Osteoblast (primary cell): ENCODE results near the gene FAM20C. TPM values are rescaled to one million over a fixed set of nuclear protein-coding genes. Genes with fewer than 3 reads are reported as not detected.
A peak's percentile ranks its signal among the peaks of the same experiment; 100 is the strongest.

Source experiments
- DNase-seq: peaks from one replicate; pipeline ENCODE4 v3.0.0; 2011; ENCODE audit warnings: low spot score, mixed read lengths; ENCODE audit not compliant: insufficient read length; ENCODE audit errors: missing footprints
- H2AFZ ChIP-seq: 2 replicates; pipeline ENCODE4 v1.6.0; 2011; ENCODE audit warnings: mild to moderate bottlenecking, low read length
- H3K27ac ChIP-seq: 2 replicates; pipeline ENCODE4 v1.5.1; 2011; ENCODE audit warnings: mild to moderate bottlenecking, low read depth, low read length, moderate library complexity
- H3K27me3 ChIP-seq: 2 replicates; pipeline ENCODE4 v1.6.0; 2012; ENCODE audit warnings: mild to moderate bottlenecking, control low read depth, inconsistent platforms, low read length, moderate library complexity; ENCODE audit not compliant: insufficient read depth
- H3K36me3 ChIP-seq: 2 replicates; pipeline ENCODE4 v1.5.1; 2011; ENCODE audit warnings: mild to moderate bottlenecking, low read length, control low read depth, moderate library complexity; ENCODE audit not compliant: insufficient read depth
- H3K4me1 ChIP-seq: 2 replicates; pipeline ENCODE4 v1.5.1; 2011; ENCODE audit warnings: mild to moderate bottlenecking, low read length, control low read depth, moderate library complexity; ENCODE audit not compliant: insufficient read depth
- H3K4me2 ChIP-seq: 2 replicates; pipeline ENCODE4 v1.6.0; 2011; ENCODE audit warnings: mild to moderate bottlenecking, low read length; ENCODE audit not compliant: insufficient read depth
- H3K4me3 ChIP-seq: fragments of 200-600 bp; sonication (generic); 3 replicates; pipeline ENCODE4 v1.5.1; 2012; ENCODE audit warnings: mild to moderate bottlenecking, low read length, inconsistent platforms; ENCODE audit not compliant: insufficient read depth
- H3K79me2 ChIP-seq: 2 replicates; pipeline ENCODE4 v1.6.0; 2012; ENCODE audit warnings: mild to moderate bottlenecking, low read length, control low read depth, inconsistent platforms; ENCODE audit not compliant: insufficient read depth
- H3K9me3 ChIP-seq: 2 replicates; pipeline ENCODE4 v1.5.1; 2011; ENCODE audit warnings: low read depth, low read length, control low read depth
- H4K20me1 ChIP-seq: 2 replicates; pipeline ENCODE4 v1.6.0; 2012; ENCODE audit warnings: mild to moderate bottlenecking, low read length, control low read depth; ENCODE audit not compliant: insufficient read depth
- CTCF ChIP-seq: IDR thresholded peaks from 2 replicates; pipeline ENCODE4 v1.5.1; 2011; ENCODE audit warnings: mild to moderate bottlenecking, low read depth, low read length, moderate library complexity; ENCODE audit errors: extremely low read depth
- total RNA-seq: library from RNA; depleted of rRNA; stranded (reverse); fragments of >200 nt; gene quantifications from 2 replicates; pipeline ENCODE4 v1.2.3, GENCODE V29; 2012

Gene FAM20C
- total RNA-seq, 1 donor = 46.0 TPM

- no peak for TF ChIP-seq CTCF
- H3K27me3 ChIP-seq = peaks cover 31% of the 10 kb centered on the region
These were observed 89.3 kb downstream of the FAM20C start for GRCh38 chr7:281637-282036.

GRCh38 chr7:282621-283020 lies 90.2 kb downstream of the FAM20C start:
- no peak overlapping the region for H2AFZ ChIP-seq
- H3K9me3 ChIP-seq = no peaks in the 10 kb centered on the region
- no peak overlapping the region for H3K27ac ChIP-seq
- H3K36me3 ChIP-seq = no peaks in the 10 kb centered on the region
- H3K4me1 ChIP-seq = no peaks in the 10 kb centered on the region
- H3K27me3 ChIP-seq = peaks cover 28% of the 10 kb centered on the region
- H4K20me1 ChIP-seq = no peaks in the 10 kb centered on the region
- peak; percentile 65 for DNase-seq
- no peak for TF ChIP-seq CTCF
- no peak overlapping the region for H3K4me2 ChIP-seq
- no peaks in the 10 kb centered on the region for H3K79me2 ChIP-seq
- H3K4me3 ChIP-seq = no peak overlapping the region

More at GRCh38 chr7:281637-282036, 89.3 kb downstream of the FAM20C start:
- H3K36me3 ChIP-seq = no peaks in the 10 kb centered on the region
- H4K20me1 ChIP-seq = no peaks in the 10 kb centered on the region
- no peak for DNase-seq
- no peaks in the 10 kb centered on the region for H3K9me3 ChIP-seq
- no peak overlapping the region for H3K4me2 ChIP-seq
- no peak overlapping the region for H3K4me3 ChIP-seq
- H3K27ac ChIP-seq = no peak overlapping the region
- H3K4me1 ChIP-seq = no peaks in the 10 kb centered on the region
- H2AFZ ChIP-seq = no peak overlapping the region
- no peaks in the 10 kb centered on the region for H3K79me2 ChIP-seq

- no peaks in the 10 kb centered on the region for H3K9me3 ChIP-seq
- H3K4me1 ChIP-seq = no peaks in the 10 kb centered on the region
- TF ChIP-seq CTCF = no peak
- H3K27me3 ChIP-seq = peaks cover 50% of the 10 kb centered on the region
- no peaks in the 10 kb centered on the region for H3K79me2 ChIP-seq
- DNase-seq = peak; percentile 74
- H3K4me2 ChIP-seq = no peak overlapping the region
- H3K36me3 ChIP-seq = no peaks in the 10 kb centered on the region
- no peaks in the 10 kb centered on the region for H4K20me1 ChIP-seq
- no peak overlapping the region for H3K27ac ChIP-seq
- no peak overlapping the region for H2AFZ ChIP-seq
- no peak overlapping the region for H3K4me3 ChIP-seq
These were observed 92.7 kb downstream of the FAM20C start for GRCh38 chr7:284762-285722.

GRCh38 chr7:285731-286130 lies 93.4 kb downstream of the FAM20C start:
- no peak overlapping the region for H3K4me2 ChIP-seq
- H3K4me3 ChIP-seq = no peak overlapping the region
- peaks cover 52% of the 10 kb centered on the region for H3K27me3 ChIP-seq
- no peaks in the 10 kb centered on the region for H3K9me3 ChIP-seq
- no peaks in the 10 kb centered on the region for H3K4me1 ChIP-seq
- H3K36me3 ChIP-seq = no peaks in the 10 kb centered on the region
- H2AFZ ChIP-seq = no peak overlapping the region
- DNase-seq = peak; percentile 34
- no peaks in the 10 kb centered on the region for H3K79me2 ChIP-seq
- TF ChIP-seq CTCF = no peak
- H4K20me1 ChIP-seq = no peaks in the 10 kb centered on the region
- H3K27ac ChIP-seq = no peak overlapping the region
